GM12878 (cell line): ENCODE results near the gene UBL4A.

Source experiments
- BRCA1 ChIP-seq: IDR thresholded peaks from 2 replicates; pipeline ENCODE4 v1.6.1; 2011; ENCODE audit warnings: low read depth, low read length, improper control_type of control experiment
- GATAD2B ChIP-seq: fragments of 450-650 bp; conservative IDR thresholded peaks from 2 replicates; pipeline ENCODE4 v1.6.1; 2017; ENCODE audit warnings: low read depth, mild to moderate bottlenecking, moderate library complexity
- IKZF1 ChIP-seq: fragments of 450-650 bp; conservative IDR thresholded peaks from 2 replicates; pipeline ENCODE4 v1.6.1; 2017; ENCODE audit warnings: antibody characterized with exemption, mild to moderate bottlenecking
- RCOR1 ChIP-seq: conservative IDR thresholded peaks from 2 replicates; pipeline ENCODE4 v1.6.1; 2012; ENCODE audit warnings: low read depth, low read length, improper control_type of control experiment
- RFX5 ChIP-seq: IDR thresholded peaks from 2 replicates; pipeline ENCODE4 v1.6.1; 2011; ENCODE audit warnings: low read depth, low read length, improper control_type of control experiment
- SMAD1 ChIP-seq: fragments of 450-650 bp; IDR thresholded peaks from 2 replicates; pipeline ENCODE4 v1.6.1; 2018; ENCODE audit warnings: mild to moderate bottlenecking, low read depth; ENCODE audit not compliant: partially characterized antibody
- SMARCA5 ChIP-seq: fragments of 450-650 bp; IDR thresholded peaks from 2 replicates; pipeline ENCODE4 v1.6.1; 2017; ENCODE audit warnings: mild to moderate bottlenecking
- USF2 ChIP-seq: IDR thresholded peaks from 2 replicates; pipeline ENCODE4 v1.6.1; 2011; ENCODE audit warnings: low read depth, low read length, improper control_type of control experiment, borderline replicate concordance
- TF ChIP-seq, protein P1 (sequence below), 3 experiments: IDR thresholded peaks in 2 of 3; conservative IDR thresholded peaks in 1 of 3; 2 replicates each; pipeline ENCODE4 v1.5.1; 2011; ENCODE audit warnings: low read depth in 3 of 3, low read length in 3 of 3, mild to moderate bottlenecking in 3 of 3, control low read depth in 2 of 3, moderate library complexity in 2 of 3, inconsistent platforms in 1 of 3, mixed read lengths in 1 of 3; ENCODE audit not compliant: control insufficient read depth in 2 of 3, insufficient read depth in 1 of 3; ENCODE audit errors: extremely low read depth in 1 of 3
- TF ChIP-seq, protein P2 (sequence below): fragments of 450-650 bp; IDR thresholded peaks from 2 replicates; pipeline ENCODE4 v1.6.1; 2017; ENCODE audit warnings: antibody characterized with exemption, mild to moderate bottlenecking, moderate library complexity
- TF ChIP-seq, protein P3 (sequence below): IDR thresholded peaks from 2 replicates; pipeline ENCODE4 v1.6.1; 2012; ENCODE audit warnings: low read depth, low read length, improper control_type of control experiment
- TF ChIP-seq, protein P4 (sequence below): fragments of 450-650 bp; IDR thresholded peaks from 2 replicates; pipeline ENCODE4 v1.6.1; 2016; ENCODE audit warnings: mild to moderate bottlenecking, moderate library complexity, borderline replicate concordance

GRCh38 chrX:154486052-154486395 is 391 bp downstream of the UBL4A start:
- TF ChIP-seq, protein P1, sequence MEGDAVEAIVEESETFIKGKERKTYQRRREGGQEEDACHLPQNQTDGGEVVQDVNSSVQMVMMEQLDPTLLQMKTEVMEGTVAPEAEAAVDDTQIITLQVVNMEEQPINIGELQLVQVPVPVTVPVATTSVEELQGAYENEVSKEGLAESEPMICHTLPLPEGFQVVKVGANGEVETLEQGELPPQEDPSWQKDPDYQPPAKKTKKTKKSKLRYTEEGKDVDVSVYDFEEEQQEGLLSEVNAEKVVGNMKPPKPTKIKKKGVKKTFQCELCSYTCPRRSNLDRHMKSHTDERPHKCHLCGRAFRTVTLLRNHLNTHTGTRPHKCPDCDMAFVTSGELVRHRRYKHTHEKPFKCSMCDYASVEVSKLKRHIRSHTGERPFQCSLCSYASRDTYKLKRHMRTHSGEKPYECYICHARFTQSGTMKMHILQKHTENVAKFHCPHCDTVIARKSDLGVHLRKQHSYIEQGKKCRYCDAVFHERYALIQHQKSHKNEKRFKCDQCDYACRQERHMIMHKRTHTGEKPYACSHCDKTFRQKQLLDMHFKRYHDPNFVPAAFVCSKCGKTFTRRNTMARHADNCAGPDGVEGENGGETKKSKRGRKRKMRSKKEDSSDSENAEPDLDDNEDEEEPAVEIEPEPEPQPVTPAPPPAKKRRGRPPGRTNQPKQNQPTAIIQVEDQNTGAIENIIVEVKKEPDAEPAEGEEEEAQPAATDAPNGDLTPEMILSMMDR (IDR thresholded peaks at IDR 0.05 in 2 of 3, conservative IDR thresholded peaks at IDR 0.05 in 1 of 3; ENCODE audit: control insufficient read depth in 2 of 3, extremely low read depth in 1 of 3, insufficient read depth in 1 of 3, low read depth in 3 of 3, low read length in 3 of 3) = no peak
- TF ChIP-seq, protein P2, sequence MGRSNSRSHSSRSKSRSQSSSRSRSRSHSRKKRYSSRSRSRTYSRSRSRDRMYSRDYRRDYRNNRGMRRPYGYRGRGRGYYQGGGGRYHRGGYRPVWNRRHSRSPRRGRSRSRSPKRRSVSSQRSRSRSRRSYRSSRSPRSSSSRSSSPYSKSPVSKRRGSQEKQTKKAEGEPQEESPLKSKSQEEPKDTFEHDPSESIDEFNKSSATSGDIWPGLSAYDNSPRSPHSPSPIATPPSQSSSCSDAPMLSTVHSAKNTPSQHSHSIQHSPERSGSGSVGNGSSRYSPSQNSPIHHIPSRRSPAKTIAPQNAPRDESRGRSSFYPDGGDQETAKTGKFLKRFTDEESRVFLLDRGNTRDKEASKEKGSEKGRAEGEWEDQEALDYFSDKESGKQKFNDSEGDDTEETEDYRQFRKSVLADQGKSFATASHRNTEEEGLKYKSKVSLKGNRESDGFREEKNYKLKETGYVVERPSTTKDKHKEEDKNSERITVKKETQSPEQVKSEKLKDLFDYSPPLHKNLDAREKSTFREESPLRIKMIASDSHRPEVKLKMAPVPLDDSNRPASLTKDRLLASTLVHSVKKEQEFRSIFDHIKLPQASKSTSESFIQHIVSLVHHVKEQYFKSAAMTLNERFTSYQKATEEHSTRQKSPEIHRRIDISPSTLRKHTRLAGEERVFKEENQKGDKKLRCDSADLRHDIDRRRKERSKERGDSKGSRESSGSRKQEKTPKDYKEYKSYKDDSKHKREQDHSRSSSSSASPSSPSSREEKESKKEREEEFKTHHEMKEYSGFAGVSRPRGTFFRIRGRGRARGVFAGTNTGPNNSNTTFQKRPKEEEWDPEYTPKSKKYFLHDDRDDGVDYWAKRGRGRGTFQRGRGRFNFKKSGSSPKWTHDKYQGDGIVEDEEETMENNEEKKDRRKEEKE = no peak
- TF ChIP-seq GATAD2B = no peak
- TF ChIP-seq USF2 = no peak
- TF ChIP-seq RCOR1 = no peak
- TF ChIP-seq, protein P3, sequence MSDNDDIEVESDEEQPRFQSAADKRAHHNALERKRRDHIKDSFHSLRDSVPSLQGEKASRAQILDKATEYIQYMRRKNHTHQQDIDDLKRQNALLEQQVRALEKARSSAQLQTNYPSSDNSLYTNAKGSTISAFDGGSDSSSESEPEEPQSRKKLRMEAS = no peak
- no peak for TF ChIP-seq RFX5
- TF ChIP-seq, protein P4, sequence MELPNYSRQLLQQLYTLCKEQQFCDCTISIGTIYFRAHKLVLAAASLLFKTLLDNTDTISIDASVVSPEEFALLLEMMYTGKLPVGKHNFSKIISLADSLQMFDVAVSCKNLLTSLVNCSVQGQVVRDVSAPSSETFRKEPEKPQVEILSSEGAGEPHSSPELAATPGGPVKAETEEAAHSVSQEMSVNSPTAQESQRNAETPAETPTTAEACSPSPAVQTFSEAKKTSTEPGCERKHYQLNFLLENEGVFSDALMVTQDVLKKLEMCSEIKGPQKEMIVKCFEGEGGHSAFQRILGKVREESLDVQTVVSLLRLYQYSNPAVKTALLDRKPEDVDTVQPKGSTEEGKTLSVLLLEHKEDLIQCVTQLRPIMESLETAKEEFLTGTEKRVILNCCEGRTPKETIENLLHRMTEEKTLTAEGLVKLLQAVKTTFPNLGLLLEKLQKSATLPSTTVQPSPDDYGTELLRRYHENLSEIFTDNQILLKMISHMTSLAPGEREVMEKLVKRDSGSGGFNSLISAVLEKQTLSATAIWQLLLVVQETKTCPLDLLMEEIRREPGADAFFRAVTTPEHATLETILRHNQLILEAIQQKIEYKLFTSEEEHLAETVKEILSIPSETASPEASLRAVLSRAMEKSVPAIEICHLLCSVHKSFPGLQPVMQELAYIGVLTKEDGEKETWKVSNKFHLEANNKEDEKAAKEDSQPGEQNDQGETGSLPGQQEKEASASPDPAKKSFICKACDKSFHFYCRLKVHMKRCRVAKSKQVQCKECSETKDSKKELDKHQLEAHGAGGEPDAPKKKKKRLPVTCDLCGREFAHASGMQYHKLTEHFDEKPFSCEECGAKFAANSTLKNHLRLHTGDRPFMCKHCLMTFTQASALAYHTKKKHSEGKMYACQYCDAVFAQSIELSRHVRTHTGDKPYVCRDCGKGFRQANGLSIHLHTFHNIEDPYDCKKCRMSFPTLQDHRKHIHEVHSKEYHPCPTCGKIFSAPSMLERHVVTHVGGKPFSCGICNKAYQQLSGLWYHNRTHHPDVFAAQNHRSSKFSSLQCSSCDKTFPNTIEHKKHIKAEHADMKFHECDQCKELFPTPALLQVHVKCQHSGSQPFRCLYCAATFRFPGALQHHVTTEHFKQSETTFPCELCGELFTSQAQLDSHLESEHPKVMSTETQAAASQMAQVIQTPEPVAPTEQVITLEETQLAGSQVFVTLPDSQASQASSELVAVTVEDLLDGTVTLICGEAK = no peak
- no peak for TF ChIP-seq SMAD1
- TF ChIP-seq IKZF1 = no peak
- no peak for TF ChIP-seq BRCA1
- TF ChIP-seq SMARCA5 = no peak
